ENCODE measurements around the gene TNFRSF9. TPM values are rescaled to one million over a fixed set of nuclear protein-coding genes. Genes with fewer than 3 reads are reported as not detected.

Gene TNFRSF9
- total and polyA plus RNA-seq, 2 of the 8 experiments (the other 6 are each of a cell fraction or from before 2014, with no cell fraction given), result not detected

DNA sequence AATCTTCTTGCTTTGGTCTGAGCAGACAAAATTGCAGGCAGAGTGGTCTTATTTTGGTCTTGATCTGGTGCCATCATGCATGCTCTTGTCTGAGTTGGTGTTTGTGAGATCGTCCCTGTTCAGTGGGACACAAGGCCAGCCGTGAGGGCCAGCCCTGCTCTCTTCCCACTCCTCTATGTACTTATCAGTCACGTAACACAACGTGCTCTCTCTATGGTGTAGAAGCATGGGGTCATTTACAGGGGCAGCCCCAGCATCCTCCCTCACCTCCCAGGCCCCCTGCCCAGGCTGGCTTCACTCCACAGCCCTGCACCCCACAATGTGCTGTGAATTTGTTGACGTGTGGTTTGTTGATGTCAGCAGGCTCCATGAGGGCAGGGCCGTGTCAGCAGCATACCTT is 69.5 kb downstream of the TNFRSF9 start:
- H2BK20ac ChIP-seq (ENCODE audit: low read length), result no peak overlapping the region
- WGBS, 2 experiments (ENCODE audit: extremely low coverage in 1 of 2, insufficient coverage in 1 of 2, insufficient read length in 1 of 2, insufficient replicate concordance in 2 of 2, low coverage in 1 of 2, low lambda C conversion rate in 2 of 2, missing lambda C conversion rate in 1 of 2), result 91% methylated on average over 6 of the region's 6 CpGs; no CpG with 5 or more reads in 1 of the 2 experiments
- TF ChIP-seq RXRA (IDR thresholded peaks at IDR 0.05; ENCODE audit: insufficient read depth, low read depth, low read length) (no peak), ASH2L (IDR thresholded peaks at IDR 0.05; ENCODE audit: low read length) (no peak), HDAC6 (IDR thresholded peaks at IDR 0.05; ENCODE audit: low read depth, low read length) (no peak), GTF2F1 (IDR thresholded peaks at IDR 0.05; ENCODE audit: borderline replicate concordance, low read depth, low read length) (no peak), EZH2 (IDR thresholded peaks at IDR 0.05; ENCODE audit: low read depth, low read length, severe bottlenecking) (no peak), TCF12 (IDR thresholded peaks at IDR 0.05; ENCODE audit: low read depth, low read length) (no peak), EP300 (IDR thresholded peaks at IDR 0.05; ENCODE audit: borderline replicate concordance in 1 of 2, low read depth in 2 of 2, low read length in 2 of 2) (no peak), SIN3A (conservative IDR thresholded peaks at IDR 0.05 in 1 of 2, IDR thresholded peaks at IDR 0.05 in 1 of 2; ENCODE audit: low read depth in 1 of 2, low read length in 2 of 2) (no peak)
- TF ChIP-seq, protein P1, sequence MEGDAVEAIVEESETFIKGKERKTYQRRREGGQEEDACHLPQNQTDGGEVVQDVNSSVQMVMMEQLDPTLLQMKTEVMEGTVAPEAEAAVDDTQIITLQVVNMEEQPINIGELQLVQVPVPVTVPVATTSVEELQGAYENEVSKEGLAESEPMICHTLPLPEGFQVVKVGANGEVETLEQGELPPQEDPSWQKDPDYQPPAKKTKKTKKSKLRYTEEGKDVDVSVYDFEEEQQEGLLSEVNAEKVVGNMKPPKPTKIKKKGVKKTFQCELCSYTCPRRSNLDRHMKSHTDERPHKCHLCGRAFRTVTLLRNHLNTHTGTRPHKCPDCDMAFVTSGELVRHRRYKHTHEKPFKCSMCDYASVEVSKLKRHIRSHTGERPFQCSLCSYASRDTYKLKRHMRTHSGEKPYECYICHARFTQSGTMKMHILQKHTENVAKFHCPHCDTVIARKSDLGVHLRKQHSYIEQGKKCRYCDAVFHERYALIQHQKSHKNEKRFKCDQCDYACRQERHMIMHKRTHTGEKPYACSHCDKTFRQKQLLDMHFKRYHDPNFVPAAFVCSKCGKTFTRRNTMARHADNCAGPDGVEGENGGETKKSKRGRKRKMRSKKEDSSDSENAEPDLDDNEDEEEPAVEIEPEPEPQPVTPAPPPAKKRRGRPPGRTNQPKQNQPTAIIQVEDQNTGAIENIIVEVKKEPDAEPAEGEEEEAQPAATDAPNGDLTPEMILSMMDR (IDR thresholded peaks at IDR 0.05; ENCODE audit: control extremely low read depth in 1 of 3, insufficient read depth in 1 of 3, low read depth in 1 of 3, low read length in 3 of 3), result no peak

More for the DNA sequence above, 69.5 kb downstream of the TNFRSF9 start:
- Histone ChIP-seq H3K9ac (replicated peaks in 1 of 4; ENCODE audit: extremely low read depth in 1 of 4, low read depth in 3 of 4, low read length in 3 of 4) (no peak overlapping the region), H3K56ac (replicated peaks; ENCODE audit: insufficient read length, low read depth, low read length) (no peak overlapping the region), H3K27ac (ENCODE audit: low read depth, low read length) (no peak overlapping the region), H3K79me2 (ENCODE audit: control insufficient read depth in 1 of 2, insufficient read depth in 2 of 2, low read length in 2 of 2) (no peaks in the 10 kb centered on the region), H3K79me1 (ENCODE audit: low read depth, low read length) (no peaks in the 10 kb centered on the region), H4K5ac (ENCODE audit: insufficient read length, low read depth, low read length) (no peak overlapping the region), H3K9me3 (ENCODE audit: insufficient read depth in 2 of 2, low read depth in 1 of 2, low read length in 1 of 2) (no peaks in the 10 kb centered on the region), H2AFZ (ENCODE audit: low read length) (no peak overlapping the region), H3K18ac (ENCODE audit: extremely low read depth, low read length) (no peak overlapping the region), H3K4me1 (replicated peaks in 1 of 4; ENCODE audit: control insufficient read depth in 3 of 4, insufficient read depth in 4 of 4, low read length in 3 of 4) (no peaks in the 10 kb centered on the region), H3K4me3 (ENCODE audit: extremely low read depth in 1 of 4, insufficient read depth in 2 of 4, low read depth in 3 of 4, low read length in 4 of 4) (no peak overlapping the region), H2BK5ac (ENCODE audit: low read depth, low read length) (no peak overlapping the region), H3K27me3 (replicated peaks in 1 of 4; ENCODE audit: control insufficient read depth in 3 of 4, extremely low read depth in 1 of 4, insufficient read depth in 3 of 4, low read length in 3 of 4) (no peaks in the 10 kb centered on the region), H3K36me3 (ENCODE audit: control insufficient read depth in 2 of 4, insufficient read depth in 4 of 4, low read length in 3 of 4) (no peaks in the 10 kb centered on the region; a peak in 1 of 8 replicates), H3K4me2 (ENCODE audit: insufficient read depth in 1 of 2, low read depth in 2 of 2, low read length in 2 of 2) (no peak overlapping the region), H2BK120ac (replicated peaks; ENCODE audit: low read depth, low read length) (no peak overlapping the region), H3K23me2 (ENCODE audit: low read depth, low read length) (no peaks in the 10 kb centered on the region), H3K23ac (ENCODE audit: insufficient read length) (no peak overlapping the region), H4K91ac (replicated peaks; ENCODE audit: insufficient read length, low read length) (no peak overlapping the region), H2AK5ac (ENCODE audit: low read depth, low read length) (no peak overlapping the region), H2BK12ac (ENCODE audit: low read depth, low read length) (no peak overlapping the region), H2BK15ac (ENCODE audit: low read length) (no peak overlapping the region), H4K8ac (ENCODE audit: extremely low read depth, insufficient read depth, low read length) (no peak overlapping the region), H4K20me1 (replicated peaks in 1 of 2; ENCODE audit: control insufficient read depth in 1 of 2, insufficient read depth in 2 of 2, low read length in 2 of 2) (no peaks in the 10 kb centered on the region), H3K4ac (replicated peaks; ENCODE audit: insufficient read length, low read depth, low read length) (no peak overlapping the region), H3K14ac (ENCODE audit: insufficient read length) (no peak overlapping the region)
- POLR2A ChIA-PET (ENCODE audit: partially characterized antibody), result no interaction called here
- DNase-seq (ENCODE audit: low read depth in 1 of 2, low spot score in 2 of 2) (no peak), FAIRE-seq (no peak)
- CTCF ChIA-PET (ENCODE audit: partially characterized antibody), result no interaction called here

Measured in H1 (cell line).